ENCODE results near the gene NPFFR1. TPM values are rescaled to one million over a fixed set of nuclear protein-coding genes. Genes with fewer than 3 reads are reported as not detected.

Gene NPFFR1
- total and polyA plus RNA-seq, 2 experiments from 2014 or later = 0.03 to 0.05 TPM

DNA sequence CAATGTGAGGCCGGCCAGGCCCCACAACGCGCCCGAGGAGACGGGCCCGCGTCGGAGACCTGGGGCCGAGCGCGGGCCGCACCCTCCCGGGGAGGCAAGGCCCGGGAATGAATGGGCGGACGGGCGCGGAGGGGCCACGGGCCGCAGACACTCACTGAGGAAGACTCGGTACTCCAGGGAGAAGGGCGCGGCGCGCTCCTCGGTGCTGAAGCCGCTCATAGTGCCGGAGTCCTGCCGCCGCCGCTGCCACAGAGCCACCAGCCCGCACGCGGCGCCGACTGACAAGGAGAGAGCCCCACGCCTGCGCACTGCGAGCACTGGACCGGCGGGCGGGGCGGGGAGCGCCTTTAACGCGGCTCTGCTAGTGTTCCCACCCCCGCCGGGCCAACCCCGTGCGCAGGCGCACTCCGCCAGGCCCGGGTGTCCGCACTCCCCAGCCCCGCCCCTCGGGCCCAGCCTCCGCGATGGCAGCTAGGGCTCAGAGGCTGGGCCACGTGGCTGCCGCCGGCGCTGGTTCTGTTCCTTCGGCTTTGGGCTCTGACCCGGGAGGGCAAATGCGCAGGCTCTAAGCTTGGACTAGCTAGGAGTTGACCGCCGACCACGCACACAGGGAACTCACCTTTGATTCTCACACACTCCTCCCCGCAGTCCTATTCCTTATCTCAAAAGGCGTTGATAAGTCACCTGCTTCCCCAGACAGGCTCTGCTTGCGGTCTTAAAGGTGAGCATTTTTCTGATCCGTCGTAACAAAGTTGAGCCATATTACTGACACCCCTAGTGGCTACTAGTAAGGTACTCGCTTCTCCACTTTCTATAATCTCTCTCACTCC lies 50.5 kb downstream of the NPFFR1 start, which contains the start of gene PPA1:
TSS of gene PPA1 (minus strand) at position 321 of the 830 bp plus-strand sequence. CDS start at position 219, 102 bp downstream.
- Mint-ChIP-seq H3K27me3 (ENCODE audit: insufficient read depth, low read depth, poor library complexity) (peaks cover 4% of the 10 kb centered on the region), H3K27ac (peak within 1 kb of the TSS; percentile 96), H3K36me3 (ENCODE audit: low read depth) (peaks cover 22% of the 10 kb centered on the region), H3K4me3 (peak within 1 kb of the TSS; percentile 87), H3K9me3 (peaks cover 14% of the 10 kb centered on the region), H3K4me1 (peaks cover 6% of the 10 kb centered on the region; the same call in 2 of the 3 replicates)
- H3K4me3 ChIP-seq = peak within 1 kb of the TSS; percentile 96
- DNase-seq (ENCODE audit: low spot score) (peak; percentile 97), ATAC-seq (peak; percentile 88)
- H3K27me3 ChIP-seq (ENCODE audit: insufficient read depth) = peaks cover 9% of the 10 kb centered on the region
- H3K27ac ChIP-seq (ENCODE audit: low read depth) = no peak within 1 kb of the TSS
- peaks cover 5% of the 10 kb centered on the region; the same call in 1 of the 2 replicates for H3K36me3 ChIP-seq (ENCODE audit: insufficient read depth)
- peaks cover 20% of the 10 kb centered on the region for H3K79me2 ChIP-seq (replicated peaks; ENCODE audit: insufficient read depth)
- peak within 1 kb of the TSS; percentile 94 for H2AFZ ChIP-seq
- peak; percentile 93 for TF ChIP-seq POLR2AphosphoS5 (IDR thresholded peaks at IDR 0.05; ENCODE audit: low read depth)
- TF ChIP-seq ZNF462 (CRISPR knock-in tag; IDR thresholded peaks at IDR 0.05) = no peak
- TF ChIP-seq, protein P1, sequence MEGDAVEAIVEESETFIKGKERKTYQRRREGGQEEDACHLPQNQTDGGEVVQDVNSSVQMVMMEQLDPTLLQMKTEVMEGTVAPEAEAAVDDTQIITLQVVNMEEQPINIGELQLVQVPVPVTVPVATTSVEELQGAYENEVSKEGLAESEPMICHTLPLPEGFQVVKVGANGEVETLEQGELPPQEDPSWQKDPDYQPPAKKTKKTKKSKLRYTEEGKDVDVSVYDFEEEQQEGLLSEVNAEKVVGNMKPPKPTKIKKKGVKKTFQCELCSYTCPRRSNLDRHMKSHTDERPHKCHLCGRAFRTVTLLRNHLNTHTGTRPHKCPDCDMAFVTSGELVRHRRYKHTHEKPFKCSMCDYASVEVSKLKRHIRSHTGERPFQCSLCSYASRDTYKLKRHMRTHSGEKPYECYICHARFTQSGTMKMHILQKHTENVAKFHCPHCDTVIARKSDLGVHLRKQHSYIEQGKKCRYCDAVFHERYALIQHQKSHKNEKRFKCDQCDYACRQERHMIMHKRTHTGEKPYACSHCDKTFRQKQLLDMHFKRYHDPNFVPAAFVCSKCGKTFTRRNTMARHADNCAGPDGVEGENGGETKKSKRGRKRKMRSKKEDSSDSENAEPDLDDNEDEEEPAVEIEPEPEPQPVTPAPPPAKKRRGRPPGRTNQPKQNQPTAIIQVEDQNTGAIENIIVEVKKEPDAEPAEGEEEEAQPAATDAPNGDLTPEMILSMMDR (conservative IDR thresholded peaks at IDR 0.05; ENCODE audit: low read depth in 2 of 2) = peak in 1 of 2 experiments; percentile 48; a peak in 3 of 4 replicates
- H3K4me1 ChIP-seq (ENCODE audit: insufficient read depth) = peaks cover 12% of the 10 kb centered on the region
- no peaks in the 10 kb centered on the region for H3F3A ChIP-seq (replicated peaks; ENCODE audit: low read depth)
- H3K9me2 ChIP-seq (ENCODE audit: insufficient read depth) = no peaks in the 10 kb centered on the region
- peaks cover 6% of the 10 kb centered on the region; the same call in 1 of the 2 replicates for H4K20me1 ChIP-seq (replicated peaks; ENCODE audit: insufficient read depth)
- H3K4me2 ChIP-seq = peak within 1 kb of the TSS; percentile 88
